CD4-positive, alpha-beta T cell treated with Interferon gamma for 1 hour (primary cell): ENCODE measurements around the gene DCHS1.

Experiments
- DNase-seq: peaks from one replicate; pipeline ENCODE4 v3.0.0-alpha.2; 2020

The DCHS1 gene

GRCh38 chr11:6646071-6646470 lies 9.5 kb downstream of the DCHS1 start:
- no peak for DNase-seq

DNA sequence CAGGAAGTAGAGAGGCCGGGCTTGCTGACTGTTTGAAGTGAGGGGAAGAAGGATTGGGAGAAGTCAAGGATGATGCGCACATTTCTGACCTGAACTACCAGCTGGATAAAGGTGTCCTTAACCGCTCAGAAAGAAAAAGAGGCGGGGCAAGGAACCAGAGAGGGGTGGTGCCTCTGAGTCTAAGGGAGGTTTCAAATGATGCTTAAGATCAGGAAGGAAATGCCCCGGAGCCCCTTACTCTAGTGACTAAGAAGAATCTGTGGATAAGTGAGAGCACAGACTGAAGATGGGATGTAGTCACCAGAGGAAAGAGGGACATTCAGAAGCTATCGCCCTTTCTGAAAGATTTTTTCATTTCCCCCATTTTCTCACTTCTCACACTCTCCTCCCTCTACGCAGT lies 12.7 kb downstream of the DCHS1 start:
- no peak for DNase-seq

DNA sequence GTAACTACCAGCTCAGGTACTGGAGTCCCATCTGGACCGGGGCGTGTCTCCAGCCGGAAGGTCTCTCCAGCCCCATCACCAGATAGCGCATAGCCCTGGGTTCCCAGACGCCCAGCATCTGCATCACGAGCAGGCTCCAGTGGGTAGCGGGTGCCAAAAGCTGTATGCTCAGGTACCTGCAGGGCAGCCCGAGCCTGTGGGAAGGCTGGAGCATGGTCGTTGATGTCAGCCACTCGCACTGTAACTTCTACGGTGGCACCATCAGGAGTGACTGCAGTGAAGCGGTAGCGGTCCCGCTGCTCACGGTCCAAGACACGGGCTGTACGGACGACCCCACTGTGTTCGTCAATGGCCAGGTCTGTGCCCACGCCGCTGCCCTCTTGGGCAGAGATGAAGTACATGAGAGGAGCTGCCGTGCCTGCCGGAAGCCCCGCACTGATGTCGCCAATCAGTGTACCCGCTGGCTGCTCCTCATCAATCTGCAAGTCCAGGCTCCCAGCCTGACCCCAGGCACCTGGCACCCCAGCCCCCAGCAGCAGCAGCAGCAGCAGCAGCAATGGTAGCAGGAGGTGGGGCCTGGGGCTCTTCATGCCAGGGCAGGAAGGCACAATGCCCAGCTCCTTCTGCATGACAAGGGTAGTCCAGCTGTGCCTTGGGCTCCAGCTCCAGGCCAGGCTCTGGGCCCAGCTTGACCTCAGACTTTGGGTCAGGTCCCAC lies 14.5 kb downstream of the DCHS1 start:
- DNase-seq = no peak

GRCh38 chr11:6640036-6640984 lies 15.3 kb downstream of the DCHS1 start:
- DNase-seq = no peak

DNA sequence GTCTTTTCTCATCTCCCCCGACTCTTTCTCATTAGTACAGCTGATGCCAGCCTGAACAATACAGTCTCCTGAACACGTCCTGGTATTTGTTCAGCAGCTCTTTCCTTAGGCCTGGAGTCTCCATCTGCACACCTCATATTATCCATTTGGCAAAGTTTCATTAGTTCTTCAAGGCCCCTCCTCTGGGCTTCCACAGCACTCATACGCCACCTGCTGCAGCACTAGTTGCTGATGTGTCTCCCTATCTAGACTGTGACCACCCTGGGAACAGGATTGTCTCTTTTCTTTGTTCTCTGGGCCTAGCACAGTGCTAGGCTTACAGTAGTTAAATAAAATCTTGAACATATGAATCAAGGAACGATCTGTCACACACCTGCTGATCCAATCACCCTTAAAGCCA lies 17.2 kb downstream of the DCHS1 start:
- DNase-seq = no peak

DNA sequence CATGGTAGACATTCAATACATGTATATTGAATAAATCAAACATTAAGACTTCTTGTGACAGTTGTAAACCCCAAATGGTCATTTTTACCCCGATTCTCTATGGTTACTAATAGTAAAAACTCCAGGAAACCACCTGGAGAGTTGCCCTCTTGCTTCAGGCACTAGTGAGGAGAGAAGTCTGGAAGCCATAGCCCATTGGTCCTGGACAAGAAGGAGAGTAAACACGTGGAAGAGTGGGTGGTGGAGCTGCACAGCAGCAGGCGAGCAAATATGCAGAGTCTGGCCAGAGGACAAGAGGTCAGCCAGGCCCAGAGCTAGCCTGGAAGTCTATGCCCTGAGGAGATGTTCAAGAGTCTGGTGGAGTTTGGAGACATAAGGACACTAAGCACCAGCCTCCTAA lies 17.7 kb downstream of the DCHS1 start:
- DNase-seq = no peak

- DNase-seq = no peak
Measured at GRCh38 chr11:6636480-6636879, 19.1 kb downstream of the DCHS1 start.

DNA sequence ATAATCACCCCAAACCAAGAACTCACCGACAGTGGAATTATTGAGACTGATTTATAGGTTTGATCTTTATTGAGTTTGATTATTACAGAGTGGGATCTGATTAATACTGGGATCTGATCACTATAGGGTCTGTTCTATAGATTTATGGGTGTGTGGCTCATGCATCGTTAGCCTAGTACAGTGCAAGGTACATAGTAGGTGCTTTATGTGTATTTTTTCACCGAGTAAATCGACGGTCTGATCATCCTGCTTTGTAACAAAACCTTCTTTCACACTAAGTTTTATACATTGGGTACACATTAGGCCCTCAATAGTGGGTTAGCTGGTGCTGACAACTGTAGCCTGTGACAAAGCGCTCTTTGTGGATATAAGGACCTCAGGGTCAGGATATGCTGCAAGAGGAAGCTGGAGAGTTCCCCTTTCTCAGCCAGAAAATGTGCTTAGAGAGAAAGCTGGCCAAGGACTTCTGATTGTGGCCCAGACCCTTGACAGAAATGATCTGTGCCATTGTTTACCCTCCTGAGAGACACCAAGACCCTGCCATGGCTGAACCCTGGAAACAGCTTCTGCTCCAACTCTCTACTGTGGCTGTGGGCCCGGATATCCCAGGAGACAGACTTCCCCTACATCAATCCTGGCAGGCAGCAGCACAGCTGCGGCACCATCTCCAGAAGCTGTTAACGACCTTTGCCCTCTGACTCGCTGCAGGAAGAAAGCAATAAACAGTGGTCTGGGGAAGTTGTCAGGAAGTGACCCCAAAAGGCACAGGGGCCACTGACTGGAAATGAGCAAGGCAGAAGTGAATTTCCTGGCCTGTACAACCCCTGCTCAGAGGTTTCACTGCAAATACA lies 20.3 kb downstream of the DCHS1 start:
- DNase-seq = no peak

- DNase-seq = no peak
Measured at GRCh38 chr11:6634534-6634933, 21.1 kb downstream of the DCHS1 start.

- no peak for DNase-seq
Measured at GRCh38 chr11:6633422-6634408, 21.9 kb downstream of the DCHS1 start.

GRCh38 chr11:6632116-6633073 lies 23.2 kb downstream of the DCHS1 start:
- DNase-seq = no peak

GRCh38 chr11:6631361-6631890 lies 24.2 kb downstream of the DCHS1 start:
- DNase-seq = no peak

DNA sequence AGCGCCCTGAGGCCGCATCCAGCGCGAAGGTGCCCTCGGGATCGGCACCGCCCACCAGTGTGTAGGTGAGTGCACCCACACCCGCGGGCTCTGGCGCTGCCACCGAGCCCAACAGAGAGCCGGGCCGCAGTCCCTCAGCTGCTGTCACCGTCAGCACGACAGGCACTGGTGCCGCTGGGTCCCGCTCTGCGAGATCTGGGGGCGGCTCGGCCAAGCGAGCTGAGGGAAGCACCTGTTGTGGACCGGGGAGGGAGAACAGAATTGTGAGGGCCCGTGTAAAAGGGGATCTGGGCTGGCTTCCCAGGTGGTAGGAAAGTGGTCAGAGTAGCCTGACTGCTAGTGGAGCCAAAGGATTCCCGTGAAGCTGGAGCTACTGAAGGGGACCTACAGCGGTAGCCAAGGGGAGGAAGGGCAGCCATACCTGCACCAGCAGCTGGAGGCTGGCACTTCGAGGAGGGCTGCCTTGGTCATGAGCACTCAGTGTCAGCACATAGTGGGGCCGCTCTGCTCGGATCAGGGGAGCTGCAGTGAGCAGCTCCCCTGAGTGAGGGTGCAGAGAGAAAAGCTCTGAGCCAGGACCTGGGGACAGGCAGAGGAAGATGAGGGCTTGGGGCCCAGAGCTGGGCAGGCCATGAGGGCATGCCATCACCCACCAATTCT lies 24.8 kb downstream of the DCHS1 start:
- DNase-seq = no peak

GRCh38 chr11:6629892-6630631 lies 25.5 kb downstream of the DCHS1 start:
- no peak for DNase-seq

DNA sequence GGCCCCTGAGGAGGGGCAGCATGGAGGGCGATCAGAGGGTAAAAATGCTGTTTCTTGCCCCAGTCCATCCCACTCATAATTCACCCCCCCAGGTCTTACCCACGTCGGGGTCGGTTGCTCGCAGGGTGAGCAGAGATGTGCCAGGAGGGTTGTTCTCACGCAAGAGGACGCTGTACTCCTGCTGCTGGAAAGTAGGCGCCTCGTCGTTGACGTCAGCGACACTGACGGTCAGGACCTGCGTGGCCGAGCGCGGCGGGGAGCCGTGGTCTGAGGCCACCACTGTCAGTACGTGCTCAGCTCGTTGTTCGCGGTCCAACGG lies 26.1 kb downstream of the DCHS1 start:
- no peak for DNase-seq

GRCh38 chr11:6628526-6628925 lies 27.1 kb downstream of the DCHS1 start:
- DNase-seq = no peak

- DNase-seq = no peak
Measured at GRCh38 chr11:6627762-6628241, 27.8 kb downstream of the DCHS1 start.

GRCh38 chr11:6626971-6627761 lies 28.4 kb downstream of the DCHS1 start:
- no peak for DNase-seq
